GM18508 (cell line): ENCODE measurements around the gene EXOC3L4.
"Not testable (repeated sequence)": the region's sequence is repeated elsewhere in the genome, so short reads cannot be mapped to it uniquely, and the experiment has no call there.

ENCODE experiments used
- ATAC-seq: cut with Tn5 transposase; IDR thresholded peaks from one replicate; pipeline ENCODE4 v1.9.1; 2021; ENCODE audit warnings: moderate number of reproducible peaks; ENCODE audit not compliant: insufficient read depth, unreplicated experiment

The EXOC3L4 gene

DNA sequence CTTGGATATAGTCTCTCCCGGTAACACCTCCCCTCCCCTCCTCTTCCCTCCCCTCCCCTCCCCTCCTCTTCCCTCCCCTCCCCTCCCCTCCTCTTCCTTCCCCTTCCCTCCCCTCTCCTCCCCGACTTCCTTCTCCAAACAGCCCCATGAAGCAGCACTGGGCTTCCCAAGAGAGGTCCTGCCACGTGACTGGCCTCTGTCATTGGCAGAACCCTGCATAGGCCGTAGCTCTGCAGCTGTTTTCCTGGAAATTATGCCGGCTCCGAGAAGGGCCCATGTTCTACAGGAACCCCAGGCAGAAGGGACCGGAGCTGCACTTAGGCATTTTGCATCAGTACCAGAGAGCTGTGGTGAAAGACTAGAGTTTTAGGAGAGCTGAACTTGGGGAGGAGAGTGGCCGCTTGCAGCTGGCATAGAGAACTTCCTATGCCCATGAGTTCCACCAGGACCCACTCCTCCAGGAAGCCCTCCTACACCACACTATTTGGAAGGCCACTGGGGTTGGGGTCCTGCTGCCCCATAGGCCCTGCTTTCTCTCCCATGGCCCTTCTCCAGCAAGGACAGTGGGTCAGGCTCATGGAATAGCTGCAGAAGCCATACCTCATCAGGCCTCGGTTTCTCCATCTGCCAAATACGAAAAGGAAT lies 23.6 kb downstream of the EXOC3L4 start:
- ATAC-seq: no peak

GRCh38 chr14:103118663-103119404 lies 24.3 kb downstream of the EXOC3L4 start:
- ATAC-seq: no peak

- ATAC-seq: not testable (repeated sequence)
Measured at GRCh38 chr14:103119527-103119926, 25.0 kb downstream of the EXOC3L4 start.

DNA sequence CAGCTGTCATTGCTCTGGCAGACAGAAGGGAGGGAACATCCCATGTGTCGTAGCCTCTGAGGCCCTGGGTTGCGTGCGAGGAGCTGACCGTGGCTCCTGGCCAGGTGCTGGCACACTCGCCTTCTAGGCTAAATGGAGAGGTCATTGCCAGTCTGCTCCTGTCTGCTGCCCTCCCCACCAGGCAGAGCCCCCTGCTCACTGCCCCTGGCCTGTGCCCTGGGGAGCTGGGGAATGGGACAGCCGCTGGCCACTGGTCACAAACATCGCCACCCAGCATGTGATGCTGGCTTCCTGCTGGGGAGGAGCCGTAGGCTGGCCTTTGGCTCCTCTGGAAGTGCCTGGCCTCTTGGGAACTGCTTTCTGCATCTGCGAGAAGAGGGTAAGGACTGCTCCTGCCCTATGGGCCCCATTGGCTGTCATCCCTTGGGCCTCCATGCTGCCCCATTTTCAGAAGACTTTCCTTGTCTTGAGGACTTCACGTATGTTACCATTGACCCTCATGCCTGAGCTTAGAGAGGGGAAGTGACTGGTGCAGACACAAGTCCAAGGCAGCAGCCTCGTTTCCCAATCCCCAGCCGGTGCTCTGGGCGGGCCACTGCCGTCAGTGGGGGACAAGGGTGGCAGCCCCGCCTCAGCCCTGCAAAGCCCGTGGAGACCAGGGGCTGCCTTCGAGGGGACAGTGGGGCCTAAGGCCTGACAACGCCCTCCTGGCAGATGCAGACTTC lies 26.8 kb downstream of the EXOC3L4 start:
- ATAC-seq: no peak

GRCh38 chr14:103121846-103122584 lies 27.5 kb downstream of the EXOC3L4 start:
- no peak for ATAC-seq

DNA sequence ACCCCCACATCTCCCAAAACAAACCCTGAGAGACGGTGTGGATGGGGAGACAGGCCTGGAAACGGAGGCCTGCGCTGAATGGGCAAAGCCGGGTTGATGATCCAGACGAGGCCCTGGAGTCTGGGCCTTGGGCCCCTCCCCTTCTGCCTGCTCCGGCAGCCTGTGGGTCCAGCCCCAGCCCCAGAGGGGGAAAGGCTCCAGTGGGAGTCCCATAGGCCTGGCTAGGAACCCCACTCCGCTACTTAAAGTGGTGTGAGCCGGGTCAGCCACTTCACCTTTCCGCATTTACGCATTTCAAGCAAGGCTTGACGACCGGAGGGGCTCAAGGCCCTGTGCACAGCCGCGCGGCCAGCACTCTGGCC lies 28.0 kb downstream of the EXOC3L4 start:
- ATAC-seq: no peak

GRCh38 chr14:103122947-103123633 lies 28.6 kb downstream of the EXOC3L4 start, which contains the start of gene TNFAIP2:
Gene TNFAIP2 (plus strand): TSS chr14:103123461. CDS start chr14:103126458, 2,997 bp downstream.
- no peak for ATAC-seq

GRCh38 chr14:103123634-103124500 lies 29.3 kb downstream of the EXOC3L4 start:
- ATAC-seq: no peak

- no peak for ATAC-seq
Measured at GRCh38 chr14:103124501-103125001, 30.0 kb downstream of the EXOC3L4 start.

DNA sequence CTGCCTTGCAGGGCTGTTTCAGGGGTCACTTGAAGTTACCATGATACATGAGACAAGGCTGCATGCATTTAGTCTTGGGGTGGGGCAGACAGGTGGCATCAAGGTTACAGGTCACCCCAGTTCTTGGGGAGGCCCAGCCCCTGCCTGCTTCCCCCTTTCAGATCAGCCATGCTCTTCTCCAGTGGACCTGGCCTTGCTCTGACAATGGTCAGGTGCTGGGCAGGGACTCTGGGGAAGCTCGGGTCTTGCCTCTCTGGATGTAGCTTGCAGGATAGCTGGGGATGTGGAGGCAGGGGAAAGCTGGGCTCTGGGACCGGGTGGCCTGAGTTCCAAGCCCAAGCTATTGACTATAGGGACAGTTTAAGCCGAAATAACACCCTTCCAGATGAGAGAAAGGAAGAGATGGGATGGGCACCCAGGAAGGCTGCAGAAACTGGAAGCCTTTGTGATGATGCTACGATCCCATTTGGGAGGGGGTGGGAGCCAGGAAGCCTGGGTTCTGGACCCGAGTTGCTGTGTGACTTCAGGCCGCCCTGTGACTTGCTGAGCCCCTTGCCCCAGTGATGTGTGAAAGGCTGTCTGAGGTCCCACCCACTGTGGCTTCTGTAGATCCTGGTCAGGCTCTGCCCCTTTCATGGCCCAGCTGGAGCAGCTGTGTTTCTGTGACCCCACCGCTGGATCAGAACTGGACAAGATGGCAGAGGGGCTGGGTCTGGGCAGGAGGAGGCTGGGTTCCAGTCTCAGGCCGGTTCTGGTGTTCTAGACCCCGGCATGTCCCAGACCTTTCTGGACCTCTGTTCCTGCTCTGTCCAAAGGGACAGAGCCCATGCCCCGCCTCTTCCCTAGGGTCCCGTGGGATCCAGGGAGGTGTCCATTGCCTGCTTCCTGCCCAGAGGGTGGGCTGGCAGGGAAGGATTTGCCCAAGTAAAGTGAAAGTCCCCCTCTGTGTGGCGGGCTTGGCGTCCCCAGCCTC lies 30.9 kb downstream of the EXOC3L4 start:
- ATAC-seq: no peak

GRCh38 chr14:103126088-103126872 lies 31.8 kb downstream of the EXOC3L4 start:
- ATAC-seq: no peak

GRCh38 chr14:103126873-103127304 lies 32.4 kb downstream of the EXOC3L4 start:
- ATAC-seq: no peak

GRCh38 chr14:103127356-103127755 lies 32.8 kb downstream of the EXOC3L4 start:
- ATAC-seq: no peak

DNA sequence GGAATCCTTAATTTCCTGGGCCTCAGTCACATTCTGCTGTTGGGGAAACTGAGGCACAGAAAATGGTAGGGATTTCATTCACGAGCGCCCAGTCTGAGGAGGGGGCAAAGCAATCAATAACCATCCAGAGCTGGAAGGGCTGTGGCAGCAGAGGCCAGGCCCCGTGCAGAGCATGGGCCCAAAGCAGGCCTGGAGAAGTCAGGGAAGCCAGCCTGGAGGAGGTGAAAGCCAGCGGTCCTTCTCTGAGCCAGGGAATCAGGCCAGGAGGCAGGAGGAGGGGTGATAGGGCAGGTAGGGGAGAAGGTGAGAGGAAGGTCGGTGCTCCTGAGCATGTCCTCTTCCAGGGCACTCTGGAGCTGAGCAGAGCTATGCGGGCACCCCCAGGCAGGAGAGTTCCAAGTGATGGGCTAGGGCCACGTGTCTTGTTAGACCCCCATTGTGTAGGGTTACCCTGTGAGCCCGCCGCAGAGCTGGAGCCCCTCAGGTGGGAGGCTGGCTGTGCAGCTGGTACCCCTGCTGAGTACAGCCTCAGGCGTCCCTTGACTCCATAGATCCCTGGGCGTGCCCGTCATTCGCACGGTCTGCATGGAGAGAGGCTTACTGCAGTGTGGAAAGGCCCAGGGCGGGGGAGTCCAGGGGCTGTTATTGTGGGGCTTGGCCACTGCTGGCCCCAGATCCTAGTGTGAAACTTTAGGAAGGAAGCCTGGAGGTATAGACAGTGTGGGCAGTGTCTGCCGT lies 33.5 kb downstream of the EXOC3L4 start:
- no peak for ATAC-seq

GRCh38 chr14:103128631-103129300 lies 34.2 kb downstream of the EXOC3L4 start:
- ATAC-seq: no peak
